ENCODE data around the gene TMEM131. TPM values are rescaled to one million over a fixed set of nuclear protein-coding genes. Genes with fewer than 3 reads are reported as not detected.

TMEM131 gene
- total RNA-seq, 4 donors from 2014 or later = 78.4 to 86.4 (median 80.5) TPM

DNA sequence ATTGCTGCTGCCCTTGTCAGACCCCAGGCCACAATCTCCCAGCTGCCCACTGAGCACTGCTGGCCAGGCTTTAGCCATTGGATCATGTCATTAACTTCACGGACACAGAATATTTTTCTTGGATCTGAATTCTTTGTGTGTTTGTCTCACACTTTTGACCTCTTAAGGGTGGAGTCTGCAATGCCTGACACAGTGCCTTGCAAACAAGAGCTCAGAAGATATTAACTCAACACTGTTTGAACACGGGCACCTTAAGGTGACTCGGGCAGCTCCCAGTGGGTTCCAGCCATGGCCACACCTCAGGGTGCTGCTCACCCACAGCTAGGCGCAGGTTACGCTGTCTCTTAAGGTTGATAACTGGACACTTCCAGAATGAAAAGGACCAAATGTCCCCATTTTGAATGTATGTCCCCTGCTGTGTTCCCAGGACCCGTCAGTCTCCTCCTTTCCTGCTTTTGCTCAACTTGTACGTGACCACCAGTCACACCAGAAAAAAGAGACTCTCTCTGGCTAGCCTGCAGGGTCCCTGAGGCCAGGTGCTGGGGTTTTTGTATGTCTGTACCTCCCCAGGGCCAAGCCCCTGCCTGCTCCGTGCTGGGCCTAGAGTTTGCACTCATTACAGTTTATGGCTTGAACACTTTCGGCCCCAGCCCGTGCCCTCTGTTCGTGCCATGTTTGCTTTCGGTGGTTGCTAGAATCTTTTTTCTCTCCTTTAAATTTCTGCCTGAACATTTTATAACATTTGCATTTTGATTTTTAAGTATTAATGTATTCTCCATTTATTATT, 33.4 kb upstream of the TMEM131 start:
- peaks cover 5 to 47% (median 14%) of the 10 kb centered on the region in 4 donors for H3K4me1 ChIP-seq
- intact Hi-C loops (cut with DNase I; ENCODE audit: low total_unique reads) (no loop called here), in situ Hi-C loops (cut with MboI; ENCODE audit: low pct_ligation_motif_present in 1 of 4, low pct_unique_long_range_greater_than_20kb in 1 of 4, low sequenced_read_pairs in 3 of 4) (no loop called here)
- WGBS, 2 donors (ENCODE audit: low coverage in 1 of 2) = 68 to 81% methylated on average over 7 to 12 of the region's 12 CpGs
- no peaks in the 10 kb centered on the region for H3K36me3 ChIP-seq
- no peak for TF ChIP-seq POLR2AphosphoS5 (IDR thresholded peaks at IDR 0.05)
- TF ChIP-seq EP300 (IDR thresholded peaks at IDR 0.05; ENCODE audit: low read depth) = no peak
- no peak for TF ChIP-seq POLR2A (IDR thresholded peaks at IDR 0.05)
- TF ChIP-seq, protein P1, sequence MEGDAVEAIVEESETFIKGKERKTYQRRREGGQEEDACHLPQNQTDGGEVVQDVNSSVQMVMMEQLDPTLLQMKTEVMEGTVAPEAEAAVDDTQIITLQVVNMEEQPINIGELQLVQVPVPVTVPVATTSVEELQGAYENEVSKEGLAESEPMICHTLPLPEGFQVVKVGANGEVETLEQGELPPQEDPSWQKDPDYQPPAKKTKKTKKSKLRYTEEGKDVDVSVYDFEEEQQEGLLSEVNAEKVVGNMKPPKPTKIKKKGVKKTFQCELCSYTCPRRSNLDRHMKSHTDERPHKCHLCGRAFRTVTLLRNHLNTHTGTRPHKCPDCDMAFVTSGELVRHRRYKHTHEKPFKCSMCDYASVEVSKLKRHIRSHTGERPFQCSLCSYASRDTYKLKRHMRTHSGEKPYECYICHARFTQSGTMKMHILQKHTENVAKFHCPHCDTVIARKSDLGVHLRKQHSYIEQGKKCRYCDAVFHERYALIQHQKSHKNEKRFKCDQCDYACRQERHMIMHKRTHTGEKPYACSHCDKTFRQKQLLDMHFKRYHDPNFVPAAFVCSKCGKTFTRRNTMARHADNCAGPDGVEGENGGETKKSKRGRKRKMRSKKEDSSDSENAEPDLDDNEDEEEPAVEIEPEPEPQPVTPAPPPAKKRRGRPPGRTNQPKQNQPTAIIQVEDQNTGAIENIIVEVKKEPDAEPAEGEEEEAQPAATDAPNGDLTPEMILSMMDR (IDR thresholded peaks at IDR 0.05) = no peak
- no peak overlapping the region for H3K4me3 ChIP-seq
- H3K9me3 ChIP-seq = no peaks in the 10 kb centered on the region
- H3K27me3 ChIP-seq = no peaks in the 10 kb centered on the region
- peak overlapping the region in 1 of 4 donors; percentile 30 for H3K27ac ChIP-seq
- no peak for DNase-seq

GRCh38 chr2:98028101-98028561, 32.4 kb upstream of the TMEM131 start:
- Histone ChIP-seq H3K27me3 (no peaks in the 10 kb centered on the region), H3K4me3 (no peak overlapping the region), H3K36me3 (no peaks in the 10 kb centered on the region), H3K9me3 (no peaks in the 10 kb centered on the region), H3K4me1 (peaks cover 5 to 45% (median 11%) of the 10 kb centered on the region in 4 donors), H3K27ac (no peak overlapping the region)
- intact Hi-C loops (cut with DNase I; ENCODE audit: low total_unique reads) = no loop called here
- in situ Hi-C loops (cut with MboI; ENCODE audit: low pct_ligation_motif_present in 1 of 4, low pct_unique_long_range_greater_than_20kb in 1 of 4, low sequenced_read_pairs in 3 of 4) = no loop called here
- 92% methylated on average over 4 of the region's 4 CpGs; no CpG with 5 or more reads in 1 of the 2 donors for WGBS, 2 donors (ENCODE audit: low coverage in 1 of 2)
- DNase-seq = no peak
- TF ChIP-seq POLR2AphosphoS5 (IDR thresholded peaks at IDR 0.05) = no peak
- TF ChIP-seq EP300 (IDR thresholded peaks at IDR 0.05; ENCODE audit: low read depth) = no peak

DNA sequence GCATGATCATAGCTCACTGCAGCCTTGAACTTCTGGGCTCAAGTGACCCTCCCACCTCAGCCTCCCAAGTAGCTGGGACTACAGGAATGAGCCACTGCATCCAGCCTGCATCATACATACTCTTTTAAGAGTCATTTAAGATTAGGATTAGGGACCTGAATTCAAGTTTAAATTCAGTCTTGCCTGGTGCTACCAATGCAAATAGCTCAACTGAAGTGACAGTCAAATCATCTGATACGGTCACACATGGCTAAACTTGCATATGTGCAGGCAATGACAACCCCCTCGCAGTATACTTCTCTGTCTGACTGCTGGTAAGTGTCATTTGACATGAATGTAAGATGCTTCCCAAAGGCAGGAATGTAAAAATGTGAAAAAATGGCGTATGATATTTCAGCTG, 31.8 kb upstream of the TMEM131 start:
- intact Hi-C loops (cut with DNase I; ENCODE audit: low total_unique reads) (no loop called here), in situ Hi-C loops (cut with MboI; ENCODE audit: low pct_ligation_motif_present in 1 of 4, low pct_unique_long_range_greater_than_20kb in 1 of 4, low sequenced_read_pairs in 3 of 4) (no loop called here)
- no peak overlapping the region for H3K27ac ChIP-seq
- no peaks in the 10 kb centered on the region for H3K9me3 ChIP-seq
- no peaks in the 10 kb centered on the region for H3K36me3 ChIP-seq
- H3K4me1 ChIP-seq = peaks cover 5 to 45% (median 11%) of the 10 kb centered on the region in 4 donors
- DNase-seq = no peak
- 68 to 84% methylated on average over 3 of the region's 3 CpGs for WGBS, 2 donors (ENCODE audit: low coverage in 1 of 2)
- H3K4me3 ChIP-seq = no peak overlapping the region
- no peaks in the 10 kb centered on the region for H3K27me3 ChIP-seq
- TF ChIP-seq, protein P1 (IDR thresholded peaks at IDR 0.05) = no peak
- TF ChIP-seq POLR2AphosphoS5 (IDR thresholded peaks at IDR 0.05) (no peak), POLR2A (IDR thresholded peaks at IDR 0.05) (no peak), EP300 (IDR thresholded peaks at IDR 0.05; ENCODE audit: low read depth) (no peak)

- TF ChIP-seq, protein P1 (IDR thresholded peaks at IDR 0.05) = no peak
- TF ChIP-seq POLR2AphosphoS5 (IDR thresholded peaks at IDR 0.05) (no peak), POLR2A (IDR thresholded peaks at IDR 0.05) (no peak), EP300 (IDR thresholded peaks at IDR 0.05; ENCODE audit: low read depth) (no peak)
- in situ Hi-C loops (cut with MboI; ENCODE audit: low pct_ligation_motif_present in 1 of 4, low pct_unique_long_range_greater_than_20kb in 1 of 4, low sequenced_read_pairs in 3 of 4) (no loop called here), intact Hi-C loops (cut with DNase I; ENCODE audit: low total_unique reads) (no loop called here)
- Histone ChIP-seq H3K4me3 (no peak overlapping the region), H3K27me3 (no peaks in the 10 kb centered on the region), H3K27ac (no peak overlapping the region), H3K9me3 (no peaks in the 10 kb centered on the region), H3K4me1 (peaks cover 5 to 47% (median 12%) of the 10 kb centered on the region in 4 donors), H3K36me3 (no peaks in the 10 kb centered on the region)
- no peak for DNase-seq
- WGBS, 2 donors (ENCODE audit: low coverage in 1 of 2) = 69 to 77% methylated on average over 2 of the region's 2 CpGs
Measured at GRCh38 chr2:98026927-98027522, 31.3 kb upstream of the TMEM131 start.

All from transverse colon (tissue), 4 donors.